PC-9 (cell line): Measurements from ENCODE around the gene AGAP2. TPM values are rescaled to one million over a fixed set of nuclear protein-coding genes. Genes with fewer than 3 reads are reported as not detected.

Experiments used
- BruUV-seq: library from RNA; stranded (reverse); fragments of 400-500 nt; replicated peaks from 2 replicates; lab custom pipeline; 2021; lab: Mats Ljungman, UMichigan
- CTCF ChIA-PET: fragments of 300-600 bp; sonication (Branson Sonifier 250); formaldehyde crosslinking; loops from one replicate; lab custom pipeline; 2022; ENCODE audit warnings: antibody characterized with exemption; lab: Charles Lee
- POLR2A ChIA-PET: fragments of 300-600 bp; sonication (Branson Sonifier 250); formaldehyde crosslinking; loops from one replicate; lab custom pipeline; 2022; ENCODE audit warnings: antibody characterized with exemption; ENCODE audit not compliant: unreplicated experiment; lab: Charles Lee
- DNase-seq, 2 experiments: peaks; one replicate each; pipeline versions ENCODE4 v3.0.0 to v3.0.0-alpha.2; 2015 to 2022; ENCODE audit warnings: mixed read lengths in 1 of 2
- H2AFZ ChIP-seq: fragments of 200-600 bp; sonication (generic); 2 replicates; pipeline ENCODE4 v1.8.1; 2017; ENCODE audit warnings: antibody characterized with exemption
- H3F3A ChIP-seq: fragments of 200-600 bp; sonication (generic); 2 replicates; pipeline ENCODE4 v1.8.1; 2017; ENCODE audit warnings: antibody characterized with exemption, mild to moderate bottlenecking, low read depth; ENCODE audit not compliant: insufficient read depth
- H3K27ac ChIP-seq: fragments of 200-600 bp; sonication (generic); 2 replicates; pipeline ENCODE4 v1.6.1; 2016; ENCODE audit warnings: mixed run types
- H3K27me3 ChIP-seq: fragments of 200-600 bp; sonication (generic); 2 replicates; pipeline ENCODE4 v1.6.1; 2016; ENCODE audit warnings: low read depth, mixed run types; ENCODE audit not compliant: insufficient read depth
- H3K36me3 ChIP-seq: fragments of 200-600 bp; sonication (generic); 2 replicates; pipeline ENCODE4 v1.6.1; 2016; ENCODE audit warnings: low read depth, mixed run types
- H3K4me1 ChIP-seq: fragments of 200-600 bp; sonication (generic); replicated peaks from 2 replicates; pipeline ENCODE4 v1.6.1; 2016; ENCODE audit warnings: mixed run types; ENCODE audit not compliant: insufficient read depth
- H3K4me2 ChIP-seq: fragments of 200-600 bp; sonication (generic); 2 replicates; pipeline ENCODE4 v1.6.1; 2017; ENCODE audit warnings: mixed run types
- H3K4me3 ChIP-seq: fragments of 200-600 bp; sonication (generic); 2 replicates; pipeline ENCODE4 v1.6.1; 2016; ENCODE audit warnings: mixed run types
- H3K79me2 ChIP-seq: fragments of 200-600 bp; sonication (generic); 2 replicates; pipeline ENCODE4 v1.6.1; 2017; ENCODE audit warnings: low read depth, mixed run types
- H3K9me2 ChIP-seq: fragments of 200-600 bp; sonication (generic); 2 replicates; pipeline ENCODE4 v1.8.1; 2017; ENCODE audit warnings: mild to moderate bottlenecking; ENCODE audit not compliant: insufficient read depth
- H3K9me3 ChIP-seq: fragments of 200-600 bp; sonication (generic); 2 replicates; pipeline ENCODE4 v1.8.1; 2016; ENCODE audit warnings: low read depth; ENCODE audit not compliant: insufficient read depth
- H4K20me1 ChIP-seq: fragments of 200-600 bp; sonication (generic); 2 replicates; pipeline ENCODE4 v1.8.1; 2017; ENCODE audit not compliant: insufficient read depth
- CTCF ChIP-seq: fragments of 200-600 bp; sonication (generic); conservative IDR thresholded peaks from 2 replicates; pipeline ENCODE4 v1.6.1; 2017; ENCODE audit warnings: mixed run types, antibody characterized with exemption, mild to moderate bottlenecking, moderate library complexity
- EZH2 ChIP-seq: fragments of 200-600 bp; sonication (generic); IDR thresholded peaks from 2 replicates; pipeline ENCODE4 v1.8.0; 2017; ENCODE audit warnings: antibody characterized with exemption, low read depth
- intact Hi-C: fragments of 100-400 bp; cut with micrococcal nuclease; formaldehyde crosslinking; loops from one replicate; pipeline ENCODE4 v1.10.0; 2022; ENCODE audit not compliant: unreplicated experiment
- total RNA-seq: library from RNA; stranded (reverse); gene quantifications from 2 replicates; pipeline ENCODE4 v1.2.3, GENCODE V29; 2021

Gene AGAP2
- total RNA-seq, 1 experiment from 2014 or later = 0.50 TPM

GRCh38 chr12:57737467-57738460, 778 bp downstream of the AGAP2 start:
- DNase-seq = no peak
- H2AFZ ChIP-seq = no peak overlapping the region
- H3K4me1 ChIP-seq = no peaks in the 10 kb centered on the region
- H3K4me3 ChIP-seq = no peak overlapping the region
- no peaks in the 10 kb centered on the region for H3K9me3 ChIP-seq
- intact Hi-C loops = no loop called here
- POLR2A ChIA-PET = no interaction called here
- no TSS peak for BruUV-seq
- H3F3A ChIP-seq = peaks cover 5% of the 10 kb centered on the region; the same call in 1 of the 2 replicates
- no peak overlapping the region for H3K27ac ChIP-seq
- TF ChIP-seq CTCF = no peak
- no peak for TF ChIP-seq EZH2
- peaks cover 14% of the 10 kb centered on the region for H3K27me3 ChIP-seq
- no peaks in the 10 kb centered on the region for H3K36me3 ChIP-seq
- no peak overlapping the region for H3K4me2 ChIP-seq
- CTCF ChIA-PET = no interaction called here
- no peaks in the 10 kb centered on the region for H4K20me1 ChIP-seq
- H3K79me2 ChIP-seq = no peaks in the 10 kb centered on the region
- no peaks in the 10 kb centered on the region for H3K9me2 ChIP-seq

DNA sequence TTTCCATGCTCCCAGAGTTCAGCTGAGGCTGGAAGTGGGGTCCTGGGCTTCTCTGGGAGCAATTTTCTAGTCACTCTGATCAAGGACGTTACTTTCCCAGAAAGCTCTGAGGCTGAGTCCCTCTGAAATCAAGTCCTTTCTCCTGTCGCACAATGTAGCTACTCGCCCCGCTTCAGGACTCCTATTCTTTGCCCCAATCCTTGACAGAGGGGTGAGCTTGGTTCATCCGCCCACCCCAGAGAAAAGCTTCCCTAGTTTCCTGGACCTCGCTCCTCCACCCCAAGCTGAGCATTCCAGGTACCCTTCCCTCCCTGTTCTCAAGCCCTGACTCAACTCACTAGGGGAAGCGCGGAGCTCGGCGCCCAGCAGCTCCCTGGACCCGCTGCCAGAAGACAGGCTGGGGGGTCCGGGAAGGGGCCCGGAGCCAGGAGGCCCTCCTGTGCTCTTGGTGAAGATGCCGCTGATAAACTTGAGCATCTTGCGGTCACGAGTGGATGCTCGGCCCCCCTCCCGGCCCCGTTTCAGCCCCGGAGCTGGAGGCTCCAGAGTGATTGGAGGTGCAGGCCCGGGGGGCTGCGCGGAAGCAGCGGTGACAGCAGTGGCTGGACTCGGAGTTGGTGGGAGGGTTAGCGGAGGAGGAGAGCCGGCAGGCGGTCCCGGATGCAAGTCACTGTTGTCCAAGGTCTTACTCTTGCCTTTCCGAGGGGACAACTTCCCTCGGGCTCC, 1.6 kb downstream of the AGAP2 start:
- intact Hi-C loops = no loop called here
- POLR2A ChIA-PET = no interaction called here
- peaks cover 14% of the 10 kb centered on the region for H3K27me3 ChIP-seq

More for the DNA sequence above, 1.6 kb downstream of the AGAP2 start:
- Histone ChIP-seq H3K79me2 (no peaks in the 10 kb centered on the region), H3K27ac (no peak overlapping the region), H4K20me1 (no peaks in the 10 kb centered on the region), H3K9me3 (no peaks in the 10 kb centered on the region), H3K9me2 (no peaks in the 10 kb centered on the region), H3K36me3 (no peaks in the 10 kb centered on the region), H3K4me2 (no peak overlapping the region), H3K4me1 (no peaks in the 10 kb centered on the region), H3K4me3 (no peak overlapping the region), H2AFZ (no peak overlapping the region), H3F3A (peaks cover 5% of the 10 kb centered on the region; the same call in 1 of the 2 replicates)
- no peak for DNase-seq
- CTCF ChIA-PET = interaction anchor here (0.5 kb wide), 1 partner anchor 282 kb away, joined by 5 read pairs; the partner anchor contains the start of gene INHBE
- TF ChIP-seq EZH2 = no peak
- no peak for TF ChIP-seq CTCF
- no TSS peak for BruUV-seq
